Gastroesophageal sphincter (tissue), 3 donors: ENCODE data around the gene CCDC92.

ENCODE experiments used
- CTCF ChIP-seq, 4 experiments: fragments of 200-600 bp in 2 of 4; fragments of 450-650 bp in 2 of 4; sonication (generic) in 1 of 4; IDR thresholded peaks; one replicate each; pipeline ENCODE4 v1.5.1; 2017 to 2019; ENCODE audit warnings: antibody characterized with exemption in 4 of 4, mild to moderate bottlenecking in 2 of 4, moderate library complexity in 2 of 4
- POLR2A ChIP-seq, 2 donors: fragments of 450-650 bp; IDR thresholded peaks; one replicate each; pipeline ENCODE4 v1.6.1; 2017; ENCODE audit warnings: antibody characterized with exemption in 2 of 2, mild to moderate bottlenecking in 2 of 2, moderate library complexity in 1 of 2

DNA sequence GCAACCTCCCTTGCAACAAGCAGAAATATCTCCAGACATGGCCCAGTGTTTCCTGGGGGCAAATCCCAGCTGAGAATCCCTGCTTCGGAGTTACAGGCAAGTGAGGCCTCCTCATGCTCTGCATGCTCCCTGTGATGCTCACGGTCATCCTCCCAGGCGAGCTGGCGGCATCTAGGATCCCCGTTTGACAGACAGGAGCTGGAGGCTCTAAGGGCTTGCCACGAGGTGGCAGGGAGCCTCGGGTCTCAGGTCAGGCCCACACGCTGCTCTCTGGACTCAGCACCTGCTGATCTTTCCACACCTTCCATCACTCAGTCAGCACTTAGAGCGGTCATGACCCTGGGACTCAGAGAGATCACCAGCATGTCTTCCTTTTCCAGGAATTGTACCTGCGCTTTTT lies 79.8 kb downstream of the CCDC92 start:
- no peak for TF ChIP-seq CTCF (IDR thresholded peaks at IDR 0.05)
- TF ChIP-seq POLR2A (IDR thresholded peaks at IDR 0.05) = no peak
